Measurements from ENCODE around the gene NFATC1.

Gene NFATC1

GRCh38 chr18:79487183-79487800 lies 91.6 kb downstream of the NFATC1 start:
- H3K4me3 ChIP-seq (ENCODE audit: low read depth, low read length): no peak overlapping the region
- no peak for TF ChIP-seq CTCF (IDR thresholded peaks at IDR 0.05; ENCODE audit: low read depth, low read length)

- TF ChIP-seq CTCF (IDR thresholded peaks at IDR 0.05; ENCODE audit: low read depth, low read length): no peak
- H3K4me3 ChIP-seq (ENCODE audit: low read depth, low read length): no peak overlapping the region
These were observed 92.1 kb downstream of the NFATC1 start for GRCh38 chr18:79487801-79488201.

- no peak for TF ChIP-seq CTCF (IDR thresholded peaks at IDR 0.05; ENCODE audit: low read depth, low read length)
- H3K4me3 ChIP-seq (ENCODE audit: low read depth, low read length): no peak overlapping the region
These were observed 92.8 kb downstream of the NFATC1 start for GRCh38 chr18:79488311-79489050.

- no peak for TF ChIP-seq CTCF (IDR thresholded peaks at IDR 0.05; ENCODE audit: low read depth, low read length)
- no peak overlapping the region for H3K4me3 ChIP-seq (ENCODE audit: low read depth, low read length)
These were observed 93.5 kb downstream of the NFATC1 start for GRCh38 chr18:79489051-79489898.

GRCh38 chr18:79489899-79490625 lies 94.3 kb downstream of the NFATC1 start:
- H3K4me3 ChIP-seq (ENCODE audit: low read depth, low read length): no peak overlapping the region
- no peak for TF ChIP-seq CTCF (IDR thresholded peaks at IDR 0.05; ENCODE audit: low read depth, low read length)

- H3K4me3 ChIP-seq (ENCODE audit: low read depth, low read length): no peak overlapping the region
- no peak for TF ChIP-seq CTCF (IDR thresholded peaks at IDR 0.05; ENCODE audit: low read depth, low read length)
These were observed 94.9 kb downstream of the NFATC1 start for GRCh38 chr18:79490626-79491041.
